Measurements from ENCODE around the gene OGFR. TPM values are rescaled to one million over a fixed set of nuclear protein-coding genes. Genes with fewer than 3 reads are reported as not detected.

Gene OGFR
- total RNA-seq, 1 donor from 2014 or later = 57.6 TPM

DNA sequence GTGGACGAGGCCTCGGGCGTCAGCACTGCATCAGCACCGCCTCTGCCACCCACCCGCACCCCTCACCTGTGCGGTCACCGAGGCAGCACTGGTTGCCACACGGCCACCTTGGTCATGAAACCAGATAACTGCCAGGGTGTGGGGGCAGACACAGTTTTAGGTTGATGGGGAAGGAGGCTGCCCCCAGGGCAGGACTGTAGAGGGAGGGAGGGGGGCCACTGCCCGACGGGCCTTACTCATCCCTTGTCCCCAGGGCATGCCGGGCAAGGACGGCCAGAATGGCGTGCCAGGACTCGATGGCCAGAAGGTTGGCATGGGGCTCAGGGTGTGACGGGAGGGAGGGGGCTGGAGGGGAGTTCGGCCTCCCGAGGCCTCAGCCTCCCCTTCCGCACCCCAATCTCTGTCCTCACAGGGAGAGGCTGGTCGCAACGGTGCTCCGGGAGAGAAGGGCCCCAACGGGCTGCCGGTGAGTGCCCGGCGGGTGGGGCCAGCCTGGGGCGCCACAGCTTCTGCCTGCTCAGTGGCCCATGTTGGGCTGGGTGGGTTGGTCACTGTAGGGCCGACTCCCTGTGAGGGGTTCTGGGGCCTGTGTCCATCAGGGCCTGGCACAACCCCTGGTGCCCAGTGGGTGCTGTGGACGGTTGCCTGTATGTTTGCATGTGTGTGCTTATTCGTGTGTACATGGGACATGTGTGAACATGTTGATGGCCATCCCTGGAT, 24.0 kb downstream of the OGFR start:
- no peak overlapping the region for H3K4me3 ChIP-seq (ENCODE audit: low read depth, low read length)
- DNase-seq (ENCODE audit: low read depth) = no peak
- TF ChIP-seq, protein P1, sequence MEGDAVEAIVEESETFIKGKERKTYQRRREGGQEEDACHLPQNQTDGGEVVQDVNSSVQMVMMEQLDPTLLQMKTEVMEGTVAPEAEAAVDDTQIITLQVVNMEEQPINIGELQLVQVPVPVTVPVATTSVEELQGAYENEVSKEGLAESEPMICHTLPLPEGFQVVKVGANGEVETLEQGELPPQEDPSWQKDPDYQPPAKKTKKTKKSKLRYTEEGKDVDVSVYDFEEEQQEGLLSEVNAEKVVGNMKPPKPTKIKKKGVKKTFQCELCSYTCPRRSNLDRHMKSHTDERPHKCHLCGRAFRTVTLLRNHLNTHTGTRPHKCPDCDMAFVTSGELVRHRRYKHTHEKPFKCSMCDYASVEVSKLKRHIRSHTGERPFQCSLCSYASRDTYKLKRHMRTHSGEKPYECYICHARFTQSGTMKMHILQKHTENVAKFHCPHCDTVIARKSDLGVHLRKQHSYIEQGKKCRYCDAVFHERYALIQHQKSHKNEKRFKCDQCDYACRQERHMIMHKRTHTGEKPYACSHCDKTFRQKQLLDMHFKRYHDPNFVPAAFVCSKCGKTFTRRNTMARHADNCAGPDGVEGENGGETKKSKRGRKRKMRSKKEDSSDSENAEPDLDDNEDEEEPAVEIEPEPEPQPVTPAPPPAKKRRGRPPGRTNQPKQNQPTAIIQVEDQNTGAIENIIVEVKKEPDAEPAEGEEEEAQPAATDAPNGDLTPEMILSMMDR (conservative IDR thresholded peaks at IDR 0.05; ENCODE audit: low read depth, low read length) = no peak

DNA sequence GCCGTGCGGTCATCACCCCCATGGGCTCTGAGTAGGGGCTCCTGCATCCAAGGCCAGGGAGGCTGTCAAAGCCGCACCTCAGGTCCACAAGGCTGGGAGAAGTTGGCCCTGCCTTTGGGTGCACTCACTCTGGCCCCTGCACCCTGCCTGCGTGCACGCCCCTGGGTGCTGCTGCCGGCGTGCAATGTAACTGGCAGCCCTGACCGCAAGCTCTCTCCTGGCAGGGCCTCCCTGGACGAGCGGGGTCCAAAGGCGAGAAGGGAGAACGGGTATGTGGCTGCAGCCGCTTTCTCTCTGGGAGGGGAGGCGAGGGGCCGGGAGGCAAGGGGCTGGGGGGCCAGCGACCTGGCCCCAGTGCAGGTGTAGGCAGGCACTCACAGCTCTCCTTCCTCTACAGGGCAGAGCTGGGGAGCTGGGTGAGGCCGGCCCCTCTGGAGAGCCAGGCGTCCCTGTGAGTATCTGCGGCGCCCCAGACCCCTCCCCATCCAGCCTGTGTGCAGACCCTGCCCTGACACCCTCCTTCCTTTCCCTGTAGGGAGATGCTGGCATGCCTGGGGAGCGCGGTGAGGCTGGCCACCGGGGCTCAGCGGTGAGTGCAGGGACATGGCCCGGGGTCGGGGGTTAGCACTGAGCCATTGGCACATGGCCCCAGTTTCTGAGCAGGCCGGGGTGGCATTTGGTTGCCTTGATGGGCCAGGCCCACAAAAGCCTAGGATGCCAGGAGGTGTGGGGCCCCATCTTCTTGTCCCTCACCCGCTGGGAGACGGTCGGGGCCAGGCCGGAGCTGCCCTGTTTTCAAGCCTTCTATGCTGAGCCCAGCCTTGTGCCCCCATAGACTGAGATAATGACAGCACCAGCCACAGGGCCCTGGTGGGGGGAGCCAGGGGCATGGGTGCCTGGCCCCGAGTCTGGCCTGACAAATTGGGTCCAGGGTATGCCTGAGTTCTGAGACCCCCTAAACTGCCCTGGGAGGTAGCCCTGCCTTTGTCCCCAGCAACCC, 24.9 kb downstream of the OGFR start:
- H3K4me3 ChIP-seq (ENCODE audit: low read depth, low read length) = no peak overlapping the region
- TF ChIP-seq, protein P1 (conservative IDR thresholded peaks at IDR 0.05; ENCODE audit: low read depth, low read length) = no peak
- no peak for DNase-seq (ENCODE audit: low read depth)

DNA sequence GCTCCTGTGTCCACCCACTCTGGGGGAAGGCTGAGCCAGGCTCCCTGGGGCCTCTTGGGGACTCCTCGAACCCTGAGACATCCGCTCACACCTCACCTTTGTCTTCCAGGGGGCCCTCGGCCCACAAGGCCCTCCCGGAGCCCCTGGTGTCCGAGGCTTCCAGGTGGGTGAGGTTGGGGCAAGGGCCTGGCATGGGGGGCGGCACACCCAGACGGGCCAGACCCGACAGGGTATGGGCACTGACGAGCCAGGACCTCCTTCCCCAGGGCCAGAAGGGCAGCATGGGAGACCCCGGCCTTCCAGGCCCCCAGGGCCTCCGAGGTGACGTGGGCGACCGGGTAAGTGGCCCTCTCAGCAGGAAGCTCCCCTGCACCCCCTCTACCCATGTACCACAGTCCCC, 25.6 kb downstream of the OGFR start:
- no peak overlapping the region for H3K4me3 ChIP-seq (ENCODE audit: low read depth, low read length)
- DNase-seq (ENCODE audit: low read depth) = no peak
- TF ChIP-seq, protein P1 (conservative IDR thresholded peaks at IDR 0.05; ENCODE audit: low read depth, low read length) = no peak

DNA sequence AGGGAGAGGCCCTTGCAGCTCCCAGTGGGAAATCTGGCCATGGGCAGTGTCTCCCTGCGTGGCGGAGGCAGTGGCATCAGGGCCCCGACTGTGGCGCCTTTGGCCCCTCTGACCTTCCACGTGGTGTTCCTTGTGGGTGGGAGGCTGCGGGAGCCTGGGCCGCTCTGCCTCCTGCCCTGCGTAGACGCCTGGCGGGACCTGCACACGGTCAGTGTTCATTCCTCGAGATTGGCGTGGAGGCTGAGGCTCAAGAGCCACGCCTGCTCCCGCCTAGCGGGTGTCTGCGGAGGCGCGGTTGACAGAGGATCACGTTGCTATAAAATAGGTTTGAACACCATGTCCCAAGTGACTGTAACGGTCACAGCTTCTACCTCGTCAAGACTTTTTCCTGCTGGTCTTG, 26.2 kb downstream of the OGFR start:
- no peak overlapping the region for H3K4me3 ChIP-seq (ENCODE audit: low read depth, low read length)
- DNase-seq (ENCODE audit: low read depth) = no peak
- TF ChIP-seq, protein P1 (conservative IDR thresholded peaks at IDR 0.05; ENCODE audit: low read depth, low read length) = no peak

DNA sequence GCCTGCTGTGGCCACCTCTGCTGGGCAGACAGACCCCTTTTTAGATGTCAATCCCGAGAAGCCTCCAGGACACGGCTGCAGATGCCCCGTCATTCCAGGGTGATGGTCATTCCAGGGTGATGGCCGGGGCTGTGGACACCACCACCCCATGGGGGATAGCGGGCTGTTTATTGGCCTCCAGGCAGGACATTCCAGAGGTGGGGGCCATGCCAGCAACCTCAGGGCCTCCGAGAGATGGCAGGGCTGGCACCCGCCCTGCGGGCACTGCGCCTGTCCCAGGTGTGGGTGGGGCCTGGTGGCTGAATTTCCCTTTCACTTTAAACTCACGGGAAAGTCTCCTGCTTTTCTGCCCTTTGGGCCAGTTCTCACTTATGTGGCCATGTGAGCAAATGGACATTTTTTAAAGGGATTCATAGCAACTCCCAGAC, 26.7 kb downstream of the OGFR start:
- H3K4me3 ChIP-seq (ENCODE audit: low read depth, low read length) = no peak overlapping the region
- TF ChIP-seq, protein P1 (conservative IDR thresholded peaks at IDR 0.05; ENCODE audit: low read depth, low read length) = no peak
- no peak for DNase-seq (ENCODE audit: low read depth)

DNA sequence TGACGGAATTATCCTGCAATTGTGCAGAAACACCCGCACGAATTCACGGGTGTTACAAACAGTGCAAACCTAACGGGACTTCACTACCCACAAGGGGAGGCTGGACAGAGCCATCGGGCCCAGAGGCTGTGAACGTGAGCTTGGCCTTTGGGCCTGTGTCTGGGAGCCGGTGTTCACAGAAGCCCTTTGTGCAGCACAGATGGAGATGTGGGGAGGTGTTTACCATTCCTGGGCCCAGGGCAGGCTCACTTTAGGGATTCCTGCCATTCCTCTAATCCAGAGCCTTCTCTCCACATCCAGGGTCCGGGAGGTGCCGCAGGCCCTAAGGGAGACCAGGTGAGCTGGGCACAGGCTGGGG, 27.2 kb downstream of the OGFR start:
- DNase-seq (ENCODE audit: low read depth) = no peak
- TF ChIP-seq, protein P1 (conservative IDR thresholded peaks at IDR 0.05; ENCODE audit: low read depth, low read length) = no peak
- H3K4me3 ChIP-seq (ENCODE audit: low read depth, low read length) = no peak overlapping the region
